Heart left ventricle (tissue), 16 donors: Measurements from ENCODE around the gene TEX30. TPM values are rescaled to one million over a fixed set of nuclear protein-coding genes. Genes with fewer than 3 reads are reported as not detected.

Experiments used
- ATAC-seq, 4 donors: fragments of 200-7000 bp; cut with Tn5 transposase; one replicate each; pipeline ENCODE4 v1.9.1; 2020 to 2022; ENCODE audit warnings: moderate library complexity in 4 of 4, mild to moderate bottlenecking in 3 of 4, moderate number of reproducible peaks in 1 of 4
- DNase-seq, 5 donors: peaks; one replicate each; pipeline ENCODE4 v3.0.0-alpha.2; 2020
- H3K27ac ChIP-seq, 12 donors: fragments of 200-600 bp; sonication (generic) in 4 of 12; one replicate each; pipeline versions ENCODE4 v1.5.0 to v1.8.0; 2016 to 2022; ENCODE audit warnings: mild to moderate bottlenecking in 2 of 12
- H3K27me3 ChIP-seq, 9 donors: fragments of 200-600 bp; sonication (generic) in 2 of 9; one replicate each; pipeline versions ENCODE4 v1.5.1 to v1.8.0; 2016 to 2022; ENCODE audit warnings: mild to moderate bottlenecking in 3 of 9
- H3K36me3 ChIP-seq, 9 donors: fragments of 200-600 bp; sonication (generic) in 2 of 9; one replicate each; pipeline versions ENCODE4 v1.5.0 to v1.8.0; 2018 to 2022; ENCODE audit warnings: mild to moderate bottlenecking in 2 of 9
- H3K4me1 ChIP-seq, 12 donors: fragments of 200-600 bp; sonication (generic) in 4 of 12; one replicate each; pipeline versions ENCODE4 v1.5.0 to v1.8.0; 2016 to 2022; ENCODE audit warnings: mild to moderate bottlenecking in 3 of 12
- H3K4me3 ChIP-seq, 12 donors: fragments of 200-600 bp; sonication (generic) in 4 of 12; one replicate each; pipeline versions ENCODE4 v1.5.0 to v1.8.0; 2017 to 2022; ENCODE audit warnings: mild to moderate bottlenecking in 9 of 12, moderate library complexity in 4 of 12
- H3K9me3 ChIP-seq, 12 donors: fragments of 200-600 bp; sonication (generic) in 4 of 12; one replicate each; pipeline versions ENCODE4 v1.5.0 to v1.8.0; 2016 to 2022; ENCODE audit warnings: mild to moderate bottlenecking in 1 of 12
- POLR2A ChIP-seq, 2 donors: fragments of 450-650 bp; IDR thresholded peaks; one replicate each; pipeline ENCODE4 v1.6.1; 2017; ENCODE audit warnings: antibody characterized with exemption in 2 of 2, mild to moderate bottlenecking in 2 of 2, moderate library complexity in 2 of 2
- WGBS, 4 donors: extraction: QIAGEN DNeasy Blood & Tissue Kit in 2 of 4; methylation state at CpG; one replicate each; pipeline versions ENCODE4 v1.1.5 to v1.1.7; 2013 to 2018; 5-methylcytosine and 5-hydroxymethylcytosine counted together
- intact Hi-C, 10 donors: fragments of 100-400 bp; cut with DNase I; formaldehyde crosslinking; loops; one replicate each; pipeline versions ENCODE4 v1.11.1 to v1.14.2; 2022
- polyA plus RNA-seq, 2 donors: library from polyadenylated mRNA; stranded (reverse); fragments of 200-250 nt; gene quantifications; one replicate each; pipeline ENCODE4 v1.2.3, GENCODE V29; 2013
- total RNA-seq, 9 donors: library from RNA; depleted of rRNA in 2 of 9; stranded (reverse); fragments of >200 nt in 2 of 9; fragmentation: NEBNext Ultra II Directional in 3 of 9; extraction: Animal tissue kit (Norgen Biotek cat#: 25700) in 3 of 9; gene quantifications; one replicate each; pipeline versions ENCODE4 v1.1.0 to v1.2.4, GENCODE V29; 2016 to 2023
- TF ChIP-seq, protein P1 (sequence below), 12 donors: fragments of 200-600 bp; sonication (generic) in 4 of 12; IDR thresholded peaks; one replicate each; pipeline versions ENCODE4 v1.5.0 to v1.8.0; 2018 to 2022; ENCODE audit warnings: antibody characterized with exemption in 12 of 12, mild to moderate bottlenecking in 5 of 12
- donor health status: ischemic (EF 13 %, LVEDD 7.1; RV severe dilation, severe dysfunction).
- donor health status: healthy with polysubstance abuse.
- donor health status: DM: no; HTN: yes; CAD: no.
- donor health status: DM: no; HTN: no; CAD: no.
- donor health status: ischemic (EF 25% LVEDD 6.9; RV normal size, moderate dysfunction).
- donor health status: ischemic (EF 25% LVEDD 5.7; RV mildly dilated, moderate dysfunction).
- donor health status: healthy.
- donor health status: DM: yes; HTN: yes; CAD: no.
- donor health status: ischemic (EF 35%, LVEDD 5.7; RV mildly dilated, moderate dysfunction).
- donor health status: nonischemic (EF 11% LVEDD 7.7; RV severe dilation, severe dysfunction).
- donor health status: DM: yes; HTN: yes; CAD: no.
- donor health status: PGD.
- donor health status: ischemic (EF 29% LVEDD 5.4; RV normal size, mild dysfunction).
- donor health status: nonischemic (EF 23%, LVEDD 6.1; RV moderate dilation, normal function).

Gene TEX30
- total and polyA plus RNA-seq, 11 donors = 6.0 to 13.7 (median 10.2) TPM

DNA sequence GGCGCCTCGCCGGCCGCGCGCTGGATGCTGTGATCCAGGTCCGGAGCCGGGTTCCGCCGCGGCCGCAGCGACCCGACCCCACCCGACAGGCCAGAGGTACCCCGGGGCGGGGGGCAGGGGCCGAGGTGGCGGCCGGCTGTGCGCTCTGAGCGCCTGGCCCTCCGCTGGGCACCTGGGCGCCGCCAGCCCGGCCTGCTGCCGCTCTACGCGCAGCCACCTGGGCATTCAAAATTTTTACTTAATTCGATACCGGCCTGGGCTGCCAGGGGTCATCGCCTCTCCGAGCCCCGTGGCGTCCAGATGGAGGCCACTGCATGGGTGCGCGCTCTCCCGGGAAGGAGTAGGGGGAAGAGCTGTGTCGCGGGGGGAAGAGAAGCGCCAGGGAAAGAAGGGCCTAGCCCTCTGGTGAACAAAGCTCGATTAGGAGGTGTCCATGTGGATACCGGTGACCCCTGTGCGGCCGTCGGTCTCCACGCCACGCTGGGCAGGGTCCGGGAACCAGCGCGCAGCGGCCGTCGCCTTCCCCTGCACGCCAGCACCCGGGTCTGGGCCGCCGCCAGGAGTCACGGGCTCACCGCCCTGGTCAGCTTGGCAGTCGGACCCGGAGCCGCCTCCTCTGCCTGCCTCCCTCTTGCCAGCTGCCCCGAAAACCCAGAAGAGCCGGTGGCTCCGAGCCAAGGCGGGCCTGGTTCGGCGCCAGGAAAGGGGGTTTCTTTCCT lies 26.0 kb upstream of the TEX30 start:
- Histone ChIP-seq H3K4me3 (peak overlapping the region; percentile 65 to 95 (median 82)), H3K4me1 (peaks cover 0 to 47% (median 30%) of the 10 kb centered on the region in 12 donors), H3K27me3 (peaks cover 0 to 10% (median 0%) of the 10 kb centered on the region in 9 donors), H3K27ac (peak overlapping the region; percentile 72 to 96 (median 91)), H3K9me3 (no peaks in the 10 kb centered on the region), H3K36me3 (no peaks in the 10 kb centered on the region)
- intact Hi-C loops = loop anchor here in 5 of 10 donors (1.0 to 5.0 kb wide), 8 partner anchors 25 to 219 kb away; partner anchors contain the start of genes TPP2 (in 3 of the 5) and ERCC5 (in 1 of the 5)
- ATAC-seq (peak in 3 of 4 donors; percentile 7 to 48 (median 40)), DNase-seq (peak; percentile 29 to 73 (median 46))
- no peak for TF ChIP-seq POLR2A (IDR thresholded peaks at IDR 0.05)
- TF ChIP-seq, protein P1, sequence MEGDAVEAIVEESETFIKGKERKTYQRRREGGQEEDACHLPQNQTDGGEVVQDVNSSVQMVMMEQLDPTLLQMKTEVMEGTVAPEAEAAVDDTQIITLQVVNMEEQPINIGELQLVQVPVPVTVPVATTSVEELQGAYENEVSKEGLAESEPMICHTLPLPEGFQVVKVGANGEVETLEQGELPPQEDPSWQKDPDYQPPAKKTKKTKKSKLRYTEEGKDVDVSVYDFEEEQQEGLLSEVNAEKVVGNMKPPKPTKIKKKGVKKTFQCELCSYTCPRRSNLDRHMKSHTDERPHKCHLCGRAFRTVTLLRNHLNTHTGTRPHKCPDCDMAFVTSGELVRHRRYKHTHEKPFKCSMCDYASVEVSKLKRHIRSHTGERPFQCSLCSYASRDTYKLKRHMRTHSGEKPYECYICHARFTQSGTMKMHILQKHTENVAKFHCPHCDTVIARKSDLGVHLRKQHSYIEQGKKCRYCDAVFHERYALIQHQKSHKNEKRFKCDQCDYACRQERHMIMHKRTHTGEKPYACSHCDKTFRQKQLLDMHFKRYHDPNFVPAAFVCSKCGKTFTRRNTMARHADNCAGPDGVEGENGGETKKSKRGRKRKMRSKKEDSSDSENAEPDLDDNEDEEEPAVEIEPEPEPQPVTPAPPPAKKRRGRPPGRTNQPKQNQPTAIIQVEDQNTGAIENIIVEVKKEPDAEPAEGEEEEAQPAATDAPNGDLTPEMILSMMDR (IDR thresholded peaks at IDR 0.05) = no peak
- 0 to 1% (median 1%) methylated on average over 30 to 69 of the region's 69 CpGs for WGBS, 4 donors

DNA sequence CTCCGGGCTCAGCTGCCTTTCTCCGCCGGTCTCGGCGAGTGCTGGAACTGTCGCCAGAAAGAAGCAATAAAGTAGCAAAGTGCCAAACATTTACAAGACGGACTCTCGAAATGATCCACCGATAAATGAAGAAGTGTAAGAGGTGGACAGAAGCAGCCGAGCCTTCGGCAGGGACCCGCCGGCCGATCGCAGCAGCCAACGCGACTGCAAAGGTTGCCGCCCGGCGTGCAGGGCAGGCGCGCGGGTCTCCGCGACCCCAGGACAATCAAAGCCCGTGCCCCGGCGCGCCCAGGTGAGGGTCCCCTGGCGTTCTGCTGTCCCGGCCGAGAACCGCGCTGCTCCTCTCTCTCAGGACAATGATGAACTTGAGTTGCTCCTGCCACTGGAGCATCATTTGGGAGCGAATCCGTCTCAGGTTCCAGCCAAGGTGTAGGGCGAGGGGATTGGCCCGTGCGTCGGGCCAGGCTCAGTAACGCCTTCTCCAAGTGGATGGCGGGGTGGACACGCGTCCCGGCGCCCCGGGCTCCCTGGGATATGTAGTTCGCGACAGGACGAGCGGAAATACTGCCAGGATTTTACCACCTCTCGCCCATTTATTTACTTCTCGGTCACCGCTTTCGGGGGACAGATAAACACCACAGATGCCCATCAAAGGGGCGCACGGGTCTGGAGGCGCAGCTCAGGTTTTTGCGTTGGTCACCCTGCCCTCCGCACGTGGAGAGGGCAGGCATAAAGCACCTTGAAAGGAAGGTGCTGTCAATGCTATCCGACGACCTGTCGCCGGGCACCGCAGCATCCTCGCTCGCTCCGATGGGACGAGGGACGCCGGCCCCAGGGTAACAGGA lies 25.2 kb upstream of the TEX30 start, which contains the start of the genes BIVM and POGLUT2:
BIVM (plus strand) TSS at position 539 of the 845 bp plus-strand sequence. CDS start 8,149 bp downstream, outside the sequence.
POGLUT2 (minus strand) TSS at position 396 of the 845 bp plus-strand sequence; CDS start at position 90, 306 bp downstream.
- Histone ChIP-seq H3K4me3 (peak within 1 kb of the TSS; percentile 65 to 95 (median 82)), H3K27ac (peak within 1 kb of the TSS; percentile 72 to 96 (median 91)), H3K9me3 (no peaks in the 10 kb centered on the region), H3K36me3 (peaks cover 0 to 6% (median 0%) of the 10 kb centered on the region in 9 donors), H3K27me3 (peaks cover 0 to 10% (median 0%) of the 10 kb centered on the region in 9 donors), H3K4me1 (peaks cover 0 to 44% (median 30%) of the 10 kb centered on the region in 12 donors)
- TF ChIP-seq, protein P1 (IDR thresholded peaks at IDR 0.05) = no peak
- peak in 1 of 2 donors; percentile 56 for TF ChIP-seq POLR2A (IDR thresholded peaks at IDR 0.05)
- intact Hi-C loops = loop anchor here in 2 of 10 donors (1.0 to 2.0 kb wide), 3 partner anchors 24 to 202 kb away; partner anchors contain the start of gene TPP2 (in 1 of the 2)
- WGBS, 4 donors = 0 to 1% (median 0%) methylated on average over 54 to 72 of the region's 72 CpGs
- DNase-seq = peak; percentile 91 to 94 (median 93)
- ATAC-seq = peak; percentile 95 to 97 (median 96)

DNA sequence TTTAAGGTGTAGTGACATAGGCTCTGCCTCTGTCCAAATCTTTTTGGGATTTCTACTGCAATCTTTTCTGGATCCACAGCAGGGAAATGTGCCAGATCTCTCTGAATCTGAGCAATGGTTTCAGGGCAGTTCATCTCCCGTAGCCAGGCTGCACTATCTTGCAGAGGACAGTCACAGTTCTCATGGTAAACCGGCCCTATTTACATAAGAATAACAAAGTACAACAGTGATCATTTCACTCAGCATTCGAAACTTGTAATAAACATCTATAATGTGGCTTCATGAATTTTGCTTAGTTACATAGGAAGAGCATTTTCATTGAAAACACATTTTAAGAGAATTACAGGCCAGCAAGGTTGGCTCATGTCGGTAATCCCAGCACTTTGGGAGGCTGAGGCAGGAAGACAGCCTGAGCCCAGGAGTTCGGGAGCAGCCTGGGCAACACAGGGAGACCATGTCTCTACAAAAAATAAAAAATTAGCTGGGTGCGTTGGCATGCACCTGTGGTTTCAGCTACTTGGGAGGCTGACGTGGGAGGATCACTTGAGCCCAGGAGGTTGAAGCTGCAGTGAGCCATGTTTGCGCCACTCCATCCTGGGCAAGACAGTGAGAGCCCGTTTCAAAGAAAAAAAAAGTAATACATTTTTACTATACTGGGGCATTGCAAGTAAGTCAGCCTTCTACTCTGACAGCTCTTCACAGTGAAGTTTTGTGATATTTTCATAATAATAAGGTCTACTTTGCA lies 20.2 kb upstream of the TEX30 start:
- Histone ChIP-seq H3K27ac (no peak overlapping the region), H3K9me3 (no peaks in the 10 kb centered on the region), H3K27me3 (peaks cover 0 to 9% (median 0%) of the 10 kb centered on the region in 9 donors), H3K36me3 (peaks cover 0 to 49% (median 25%) of the 10 kb centered on the region in 9 donors), H3K4me1 (peaks cover 0 to 11% (median 6%) of the 10 kb centered on the region in 12 donors), H3K4me3 (no peak overlapping the region)
- DNase-seq (no peak), ATAC-seq (no peak)
- TF ChIP-seq, protein P1 (IDR thresholded peaks at IDR 0.05) = no peak
- no peak for TF ChIP-seq POLR2A (IDR thresholded peaks at IDR 0.05)
- intact Hi-C loops = no loop called here
- WGBS, 4 donors = 89 to 95% (median 91%) methylated on average over 9 of the region's 9 CpGs
